ENCODE data around the gene PAX8.

The PAX8 gene

DNA sequence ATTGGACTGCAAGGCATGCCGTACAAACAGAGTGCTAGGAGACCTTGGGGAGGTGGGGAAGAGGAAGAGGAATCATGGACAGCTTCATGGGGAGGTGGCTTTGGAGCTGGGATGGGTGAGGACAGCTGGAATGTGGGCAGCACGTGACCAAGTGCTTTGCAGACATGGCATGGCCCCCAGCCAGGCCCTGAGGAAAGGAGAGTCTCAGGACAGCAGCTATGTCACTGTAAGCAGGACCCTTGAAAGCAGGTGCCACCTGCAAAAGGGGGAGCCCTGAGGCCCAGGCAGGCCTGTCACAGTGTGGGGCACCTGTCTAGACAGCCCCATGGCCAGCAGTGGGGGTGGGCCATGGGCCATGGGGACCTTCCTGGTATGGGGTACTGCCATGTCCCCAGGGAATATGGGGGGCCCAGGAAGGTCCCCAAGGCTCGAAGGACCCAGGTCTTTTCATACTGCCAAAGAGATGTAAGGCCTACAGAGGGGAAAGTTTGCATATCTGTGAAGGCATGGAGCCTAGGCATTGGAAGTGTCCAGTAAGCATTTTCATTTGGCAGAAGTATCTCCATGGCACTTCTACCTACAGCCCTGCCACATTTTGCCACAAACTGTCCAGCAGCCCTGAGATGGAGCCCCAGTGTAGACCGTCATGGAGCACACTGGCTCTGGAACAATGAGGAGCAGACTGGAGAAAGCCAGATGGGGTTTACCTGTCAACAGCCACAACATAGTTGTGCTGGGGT is 9.9 kb downstream of the PAX8 start:
- no peak overlapping the region for H3K4me3 ChIP-seq (ENCODE audit: low read depth, low read length)
- DNase-seq (ENCODE audit: low read depth) = no peak

DNA sequence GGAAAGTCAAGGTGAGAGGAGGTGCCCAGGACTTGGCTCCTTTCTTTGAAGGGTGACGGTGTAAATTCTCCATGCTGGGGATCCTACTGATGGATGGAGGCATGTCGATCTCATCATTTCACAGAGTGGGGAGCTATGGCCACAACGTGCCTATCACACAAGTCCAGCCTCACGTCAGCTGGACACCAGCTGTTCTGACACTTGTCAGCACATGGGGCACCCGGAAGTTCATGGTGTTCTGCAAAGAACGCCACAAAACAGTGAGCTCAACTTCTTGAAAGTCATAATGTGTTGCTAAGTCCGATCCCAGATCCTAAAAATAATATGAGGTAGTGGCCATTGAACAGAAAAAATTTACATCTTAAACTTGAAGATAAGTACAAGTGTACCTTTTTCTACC is 12.3 kb downstream of the PAX8 start:
- H3K4me3 ChIP-seq (ENCODE audit: low read depth, low read length) = no peak overlapping the region
- no peak for DNase-seq (ENCODE audit: low read depth)
- TF ChIP-seq, protein P1, sequence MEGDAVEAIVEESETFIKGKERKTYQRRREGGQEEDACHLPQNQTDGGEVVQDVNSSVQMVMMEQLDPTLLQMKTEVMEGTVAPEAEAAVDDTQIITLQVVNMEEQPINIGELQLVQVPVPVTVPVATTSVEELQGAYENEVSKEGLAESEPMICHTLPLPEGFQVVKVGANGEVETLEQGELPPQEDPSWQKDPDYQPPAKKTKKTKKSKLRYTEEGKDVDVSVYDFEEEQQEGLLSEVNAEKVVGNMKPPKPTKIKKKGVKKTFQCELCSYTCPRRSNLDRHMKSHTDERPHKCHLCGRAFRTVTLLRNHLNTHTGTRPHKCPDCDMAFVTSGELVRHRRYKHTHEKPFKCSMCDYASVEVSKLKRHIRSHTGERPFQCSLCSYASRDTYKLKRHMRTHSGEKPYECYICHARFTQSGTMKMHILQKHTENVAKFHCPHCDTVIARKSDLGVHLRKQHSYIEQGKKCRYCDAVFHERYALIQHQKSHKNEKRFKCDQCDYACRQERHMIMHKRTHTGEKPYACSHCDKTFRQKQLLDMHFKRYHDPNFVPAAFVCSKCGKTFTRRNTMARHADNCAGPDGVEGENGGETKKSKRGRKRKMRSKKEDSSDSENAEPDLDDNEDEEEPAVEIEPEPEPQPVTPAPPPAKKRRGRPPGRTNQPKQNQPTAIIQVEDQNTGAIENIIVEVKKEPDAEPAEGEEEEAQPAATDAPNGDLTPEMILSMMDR (conservative IDR thresholded peaks at IDR 0.05; ENCODE audit: low read depth, low read length) = no peak

More for the DNA sequence above, 9.9 kb downstream of the PAX8 start:
- TF ChIP-seq, protein P1 (conservative IDR thresholded peaks at IDR 0.05; ENCODE audit: low read depth, low read length) = no peak

DNA sequence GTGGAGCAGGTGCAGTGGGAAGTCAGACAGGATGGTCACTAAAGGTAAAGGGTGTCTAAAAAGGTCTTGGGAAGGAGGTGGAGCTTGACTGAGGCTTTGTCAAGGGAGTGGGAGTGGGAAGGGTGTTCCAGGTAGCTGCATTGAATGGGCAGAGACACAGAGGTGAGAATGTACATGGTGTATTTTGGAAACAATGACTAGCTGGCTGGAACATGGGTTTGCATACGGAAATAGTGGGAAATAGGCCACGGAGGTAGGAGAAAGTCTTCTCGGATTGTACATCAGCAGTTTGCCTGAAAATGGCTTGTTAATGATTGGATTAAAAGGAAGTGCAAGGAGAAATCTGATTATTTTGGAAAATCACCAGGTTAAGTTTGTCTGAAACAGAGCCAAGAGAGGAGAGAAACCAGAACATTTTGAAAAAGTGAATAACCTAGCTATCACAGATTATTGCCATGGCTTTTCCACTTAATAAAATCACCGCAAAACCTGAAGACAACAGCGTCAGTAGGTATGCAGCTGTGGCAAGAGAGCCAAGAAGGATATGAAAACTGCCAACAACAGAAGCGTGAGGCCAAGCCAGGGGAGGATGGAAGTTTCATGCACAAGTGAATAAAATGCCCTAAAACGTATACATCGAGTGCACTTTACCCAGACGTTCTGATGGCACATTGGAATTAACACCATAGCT is 13.9 kb downstream of the PAX8 start:
- DNase-seq (ENCODE audit: low read depth) = no peak

DNA sequence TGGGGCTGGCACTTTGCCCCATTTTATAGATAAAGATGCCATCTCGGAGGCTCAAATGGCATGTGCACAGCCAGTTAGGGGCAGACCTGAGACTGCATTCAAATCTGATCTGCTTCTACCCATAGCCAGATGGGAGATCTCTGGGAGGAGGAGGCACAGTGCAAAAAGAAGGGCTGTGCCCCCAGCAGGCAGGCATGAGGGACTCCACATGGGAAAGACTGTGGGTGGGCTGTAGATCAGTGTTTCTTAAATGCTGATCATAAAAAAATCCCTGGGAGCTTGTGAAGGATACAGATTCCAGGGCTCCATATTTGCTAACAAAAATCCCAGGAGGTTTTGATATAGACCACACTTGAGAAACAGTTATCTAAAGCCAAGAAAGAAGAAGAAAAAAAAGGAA is 15.2 kb downstream of the PAX8 start:
- H3K4me3 ChIP-seq (ENCODE audit: low read depth, low read length) = no peak overlapping the region
- no peak for DNase-seq (ENCODE audit: low read depth)
- TF ChIP-seq, protein P1 (conservative IDR thresholded peaks at IDR 0.05; ENCODE audit: low read depth, low read length) = no peak

More for the DNA sequence above, 13.9 kb downstream of the PAX8 start:
- TF ChIP-seq, protein P1 (conservative IDR thresholded peaks at IDR 0.05; ENCODE audit: low read depth, low read length) = no peak
- no peak overlapping the region for H3K4me3 ChIP-seq (ENCODE audit: low read depth, low read length)

DNA sequence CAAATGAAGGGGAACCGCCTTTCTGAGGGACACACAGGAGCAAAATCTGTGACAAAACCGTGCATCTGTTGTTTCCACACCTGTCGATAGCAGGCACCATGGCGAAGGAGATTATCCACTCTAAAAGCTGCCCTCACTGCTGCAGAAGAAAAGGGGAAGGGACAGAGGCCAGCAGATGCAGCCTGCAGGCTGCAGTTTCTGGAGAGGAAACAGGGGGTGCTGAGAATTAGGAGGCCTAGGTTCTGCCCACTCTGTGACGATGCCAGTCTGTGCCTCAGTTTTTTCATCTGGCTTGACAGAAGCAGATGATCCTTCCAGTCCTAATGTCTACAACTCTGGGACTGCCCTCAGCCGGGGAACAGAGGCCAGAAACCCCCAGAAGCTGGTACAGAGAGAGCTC is 17.7 kb downstream of the PAX8 start:
- no peak overlapping the region for H3K4me3 ChIP-seq (ENCODE audit: low read depth, low read length)
- TF ChIP-seq, protein P1 (conservative IDR thresholded peaks at IDR 0.05; ENCODE audit: low read depth, low read length) = no peak
- DNase-seq (ENCODE audit: low read depth) = no peak

DNA sequence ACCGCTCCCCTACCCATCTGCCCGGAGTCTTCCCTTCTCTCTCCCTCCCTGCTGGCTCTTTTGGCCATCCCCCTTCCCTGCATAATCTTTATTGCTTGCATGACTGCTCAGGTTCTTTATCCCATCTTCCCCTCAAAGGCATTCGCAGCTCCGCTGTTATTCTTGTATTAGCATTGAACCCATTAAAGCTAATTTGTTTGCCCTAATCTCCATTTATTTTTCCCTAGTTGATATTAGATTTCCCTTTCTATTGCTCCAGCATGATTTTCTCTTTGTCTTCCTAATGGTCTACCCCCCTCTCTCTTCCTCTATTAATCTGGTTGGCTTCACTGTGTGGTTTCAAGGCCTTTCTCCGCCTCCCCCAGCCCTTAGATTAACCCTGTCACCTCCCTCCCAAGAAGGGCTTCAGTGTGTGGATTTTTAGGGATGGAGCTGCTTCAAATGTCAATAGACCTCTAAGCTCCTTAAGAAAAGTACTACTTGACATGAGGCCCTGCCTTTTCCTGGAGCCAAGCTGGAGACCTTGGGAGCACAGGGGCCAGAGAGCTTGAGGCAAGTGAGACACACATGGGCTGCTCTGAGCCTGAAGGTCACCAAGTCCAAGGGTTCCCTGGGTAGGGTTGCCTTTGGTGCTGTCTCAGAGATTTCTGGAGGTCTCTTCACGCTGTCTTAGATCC is 20.1 kb downstream of the PAX8 start:
- TF ChIP-seq, protein P1 (conservative IDR thresholded peaks at IDR 0.05; ENCODE audit: low read depth, low read length) = no peak
- H3K4me3 ChIP-seq (ENCODE audit: low read depth, low read length) = no peak overlapping the region
- no peak for DNase-seq (ENCODE audit: low read depth)
